Neural progenitor cell (in vitro differentiated cells): ENCODE measurements around the gene PLA2G4A.

ENCODE experiments used
- CTCF ChIP-seq: fragments of 200-600 bp; sonication (generic); IDR thresholded peaks from 2 replicates; pipeline ENCODE4 v1.5.1; 2017; ENCODE audit warnings: antibody characterized with exemption, mild to moderate bottlenecking
- EZH2 ChIP-seq: fragments of 200-600 bp; sonication (generic); IDR thresholded peaks from 2 replicates; pipeline ENCODE4 v1.6.1; 2017; ENCODE audit warnings: antibody characterized with exemption, mild to moderate bottlenecking, moderate library complexity
- EZH2phosphoT487 ChIP-seq: fragments of 200-600 bp; sonication (generic); IDR thresholded peaks from 2 replicates; pipeline ENCODE4 v1.6.1; 2017; ENCODE audit warnings: antibody characterized with exemption

- no peak for TF ChIP-seq CTCF
- TF ChIP-seq EZH2phosphoT487 = no peak
- no peak for TF ChIP-seq EZH2
These were observed 44.9 kb downstream of the PLA2G4A start for GRCh38 chr1:186873687-186874086.
